Sigmoid colon (tissue), 4 donors: ENCODE measurements around the gene HSPH1.

Experiments used
- CTCF ChIP-seq, 4 experiments: fragments of 450-650 bp in 3 of 4; fragments of 200-600 bp in 1 of 4; IDR thresholded peaks; one replicate each; pipeline ENCODE4 v1.5.1; 2016 to 2019; ENCODE audit warnings: antibody characterized with exemption in 4 of 4, mild to moderate bottlenecking in 3 of 4, moderate library complexity in 2 of 4
- EP300 ChIP-seq, 4 donors: sonication (generic); formaldehyde crosslinking; IDR thresholded peaks; one replicate each; pipeline ENCODE4 v1.6.1; 2017; ENCODE audit warnings: antibody characterized with exemption in 4 of 4
- POLR2AphosphoS5 ChIP-seq, 4 donors: sonication (generic); formaldehyde crosslinking; IDR thresholded peaks; one replicate each; pipeline ENCODE4 v1.6.1; 2017; ENCODE audit warnings: antibody characterized with exemption in 4 of 4

GRCh38 chr13:31119526-31119925 is 42.2 kb downstream of the HSPH1 start:
- TF ChIP-seq CTCF (IDR thresholded peaks at IDR 0.05) (no peak), POLR2AphosphoS5 (IDR thresholded peaks at IDR 0.05) (no peak), EP300 (IDR thresholded peaks at IDR 0.05) (no peak)
